HCT116 (cell line): ENCODE data around the gene UBE2H. TPM values are rescaled to one million over a fixed set of nuclear protein-coding genes. Genes with fewer than 3 reads are reported as not detected.

Experiments used
- ATAC-seq: fragments of 200-7000 bp; cut with Tn5 transposase; 2 replicates; pipeline ENCODE4 v1.9.1; 2020; ENCODE audit warnings: mild to moderate bottlenecking, moderate library complexity
- BruUV-seq: library from RNA; stranded (reverse); fragments of 400-500 nt; replicated peaks from 2 replicates; lab custom pipeline; 2021; lab: Mats Ljungman, UMichigan
- CTCF ChIA-PET: fragments of 300-600 bp; sonication (Branson Sonifier 250); formaldehyde crosslinking; loops from one replicate; lab custom pipeline; 2021; ENCODE audit warnings: antibody characterized with exemption; lab: Charles Lee
- POLR2A ChIA-PET: fragments of 300-600, 350-600 bp; sonication (Branson Sonifier 250); formaldehyde crosslinking; loops from one replicate; lab custom pipeline; 2021; ENCODE audit warnings: antibody characterized with exemption; lab: Charles Lee
- RAD21 ChIA-PET, 2 experiments: fragments of 300-600 bp; sonication (Branson Sonifier 250); formaldehyde crosslinking; loops; one replicate each; lab custom pipeline; 2023; ENCODE audit warnings: low total read pairs in 2 of 2; ENCODE audit not compliant: uncharacterized antibody in 2 of 2, unreplicated experiment in 2 of 2, low non-redundant PET in 1 of 2; lab: Charles Lee
- DNase-seq: peaks from one replicate; pipeline ENCODE4 v3.0.0-alpha.2; 2010; ENCODE audit warnings: low read depth, low spot score
- H2AFZ ChIP-seq: fragments of 200-600 bp; shearing (Covaris generic), sonication (generic); 2 replicates; pipeline ENCODE4 v1.6.1; 2017; ENCODE audit warnings: low read depth, mixed run types, mixed read lengths, antibody characterized with exemption, low read length; ENCODE audit not compliant: poor library complexity, severe bottlenecking
- H3K27ac ChIP-seq: 2 replicates; pipeline ENCODE4 v1.5.1; 2012; ENCODE audit warnings: low read depth, low read length
- H3K27me3 ChIP-seq: fragments of 200-600 bp; sonication (generic); 2 replicates; pipeline ENCODE4 v1.6.1; 2016; ENCODE audit warnings: mixed run types, low read length, mixed read lengths; ENCODE audit not compliant: insufficient read depth
- H3K36me3 ChIP-seq, 2 experiments: fragments of 200-500 bp in 1 of 2; fragments of 200-600 bp in 1 of 2; sonication (Bioruptor generic) in 1 of 2; sonication (generic) in 1 of 2; 2 replicates each; pipeline versions ENCODE4 v1.5.1 to v1.6.1; 2014 to 2016; ENCODE audit warnings: low read length in 2 of 2, inconsistent platforms in 1 of 2, mixed read lengths in 1 of 2, mixed run types in 1 of 2; ENCODE audit not compliant: insufficient read depth in 2 of 2, control insufficient read depth in 1 of 2
- H3K4me1 ChIP-seq, 2 experiments: fragments of 200-600 bp in 1 of 2; sonication (generic) in 1 of 2; 2 replicates each; pipeline versions ENCODE4 v1.5.1 to v1.6.1; 2012 to 2017; ENCODE audit warnings: low read length in 2 of 2, inconsistent platforms in 1 of 2, mild to moderate bottlenecking in 1 of 2, mixed read lengths in 1 of 2, mixed run types in 1 of 2, moderate library complexity in 1 of 2; ENCODE audit not compliant: insufficient read depth in 2 of 2, control insufficient read depth in 1 of 2
- H3K4me2 ChIP-seq: fragments of 200-600 bp; sonication (generic); 2 replicates; pipeline ENCODE4 v1.6.1; 2017; ENCODE audit warnings: mixed run types, low read length, mixed read lengths
- H3K4me3 ChIP-seq, 2 experiments: fragments of 200-600 bp in 1 of 2; sonication (generic) in 1 of 2; replicated peaks in 1 of 2; 2 replicates each; pipeline ENCODE4 v1.5.1; 2011 to 2016; ENCODE audit warnings: low read length in 2 of 2, control low read depth in 1 of 2, low read depth in 1 of 2, mild to moderate bottlenecking in 1 of 2, mixed read lengths in 1 of 2, mixed run types in 1 of 2
- H3K79me2 ChIP-seq: fragments of 200-600 bp; sonication (generic); 2 replicates; pipeline ENCODE4 v1.6.1; 2017; ENCODE audit warnings: mild to moderate bottlenecking, mixed run types, low read length, moderate library complexity, mixed read lengths; ENCODE audit not compliant: insufficient read depth
- H3K9ac ChIP-seq: fragments of 200-600 bp; sonication (generic); 2 replicates; pipeline ENCODE4 v1.6.1; 2016; ENCODE audit warnings: low read length, mixed read lengths
- H3K9me2 ChIP-seq: fragments of 200-600 bp; sonication (generic), shearing (Covaris generic); 2 replicates; pipeline ENCODE4 v1.6.1; 2017; ENCODE audit warnings: mixed run types, mild to moderate bottlenecking, moderate library complexity; ENCODE audit not compliant: insufficient read depth
- H3K9me3 ChIP-seq, 2 experiments: fragments of 200-500 bp in 1 of 2; fragments of 200-600 bp in 1 of 2; sonication (Bioruptor generic) in 1 of 2; sonication (generic) in 1 of 2; 2 replicates each; pipeline ENCODE4 v1.6.1; 2014 to 2017; ENCODE audit warnings: low read length in 2 of 2, mixed read lengths in 2 of 2, inconsistent platforms in 1 of 2, low read depth in 1 of 2, mild to moderate bottlenecking in 1 of 2, mixed run types in 1 of 2, moderate library complexity in 1 of 2; ENCODE audit not compliant: control insufficient read depth in 1 of 2, insufficient read depth in 1 of 2
- H4K20me1 ChIP-seq: fragments of 200-600 bp; sonication (generic), shearing (Covaris generic); 2 replicates; pipeline ENCODE4 v1.6.1; 2017; ENCODE audit warnings: mixed run types, mild to moderate bottlenecking, moderate library complexity; ENCODE audit not compliant: insufficient read depth
- ATF3 ChIP-seq: IDR thresholded peaks from 2 replicates; pipeline ENCODE4 v1.6.1; 2012
- CBX3 ChIP-seq: IDR thresholded peaks from 2 replicates; pipeline ENCODE4 v1.6.1; 2012; ENCODE audit warnings: low read depth
- CEBPB ChIP-seq: IDR thresholded peaks from 2 replicates; pipeline ENCODE4 v1.6.1; 2012; ENCODE audit warnings: low read depth
- EGR1 ChIP-seq: IDR thresholded peaks from 2 replicates; pipeline ENCODE4 v1.6.1; 2012; ENCODE audit warnings: low read depth
- EZH2 ChIP-seq: fragments of 200-600 bp; sonication (generic); IDR thresholded peaks from 2 replicates; pipeline ENCODE4 v1.6.1; 2017; ENCODE audit warnings: antibody characterized with exemption, mixed run types
- EZH2phosphoT487 ChIP-seq: fragments of 200-600 bp; IDR thresholded peaks from 2 replicates; pipeline ENCODE4 v1.6.1; 2018; ENCODE audit warnings: antibody characterized with exemption, borderline replicate concordance
- FOSL1 ChIP-seq: IDR thresholded peaks from 2 replicates; pipeline ENCODE4 v1.6.1; 2012; ENCODE audit warnings: low read depth
- JUND ChIP-seq: IDR thresholded peaks from 2 replicates; pipeline ENCODE4 v1.6.1; 2012
- MAX ChIP-seq: IDR thresholded peaks from 2 replicates; pipeline ENCODE4 v1.6.1; 2012
- POLR2A ChIP-seq: IDR thresholded peaks from 2 replicates; pipeline ENCODE4 v1.7.0; 2011; ENCODE audit warnings: borderline replicate concordance; ENCODE audit not compliant: insufficient read depth, insufficient read length; ENCODE audit errors: extremely low read depth
- RAD21 ChIP-seq: IDR thresholded peaks from 2 replicates; pipeline ENCODE4 v1.6.1; 2012; ENCODE audit warnings: low read depth, mild to moderate bottlenecking
- REST ChIP-seq: IDR thresholded peaks from 2 replicates; pipeline ENCODE4 v1.6.1; 2012; ENCODE audit warnings: low read depth
- SIN3A ChIP-seq: IDR thresholded peaks from 2 replicates; pipeline ENCODE4 v1.6.1; 2012; ENCODE audit warnings: low read depth
- SP1 ChIP-seq: IDR thresholded peaks from 2 replicates; pipeline ENCODE4 v1.6.1; 2012; ENCODE audit warnings: low read depth
- TCF7L2 ChIP-seq: IDR thresholded peaks from 2 replicates; pipeline ENCODE4 v1.7.0; 2011; ENCODE audit warnings: borderline replicate concordance, inconsistent platforms; ENCODE audit not compliant: insufficient read depth, insufficient read length; ENCODE audit errors: extremely low read depth
- YY1 ChIP-seq: IDR thresholded peaks from 2 replicates; pipeline ENCODE4 v1.6.1; 2011; ENCODE audit warnings: low read length, low read depth, moderate library complexity, mild to moderate bottlenecking; ENCODE audit not compliant: insufficient replicate concordance; ENCODE audit errors: extremely low read depth
- ZFX ChIP-seq: fragments of 450-650 bp; IDR thresholded peaks from 2 replicates; pipeline ENCODE4 v1.6.1; 2017
- ZNF274 ChIP-seq: fragments of 200-500 bp; sonication (Bioruptor generic); IDR thresholded peaks from 2 replicates; pipeline ENCODE4 v1.6.1; 2014; ENCODE audit warnings: mild to moderate bottlenecking, low read depth, low read length, inconsistent platforms
- intact Hi-C: fragments of 100-400 bp; cut with micrococcal nuclease; formaldehyde crosslinking; loops from 2 replicates; pipeline ENCODE4 v1.10.0; 2022
- total RNA-seq: library from RNA; stranded (reverse); gene quantifications from one replicate; pipeline ENCODE4 v1.2.1, GENCODE V29; 2021; ENCODE audit not compliant: unreplicated experiment
- TF ChIP-seq, protein P1 (sequence below), 3 experiments: fragments of 200-600 bp in 1 of 3; sonication (generic) in 1 of 3; IDR thresholded peaks in 2 of 3; conservative IDR thresholded peaks in 1 of 3; 2 replicates each; pipeline ENCODE4 v1.5.1; 2012 to 2017; ENCODE audit warnings: low read depth in 2 of 3, low read length in 2 of 3, antibody characterized with exemption in 1 of 3, borderline replicate concordance in 1 of 3, control low read depth in 1 of 3, mild to moderate bottlenecking in 1 of 3, mixed read lengths in 1 of 3, mixed run types in 1 of 3, moderate library complexity in 1 of 3; ENCODE audit not compliant: insufficient read depth in 1 of 3

UBE2H gene
- total RNA-seq, 1 experiment from 2014 or later = 117 TPM

DNA sequence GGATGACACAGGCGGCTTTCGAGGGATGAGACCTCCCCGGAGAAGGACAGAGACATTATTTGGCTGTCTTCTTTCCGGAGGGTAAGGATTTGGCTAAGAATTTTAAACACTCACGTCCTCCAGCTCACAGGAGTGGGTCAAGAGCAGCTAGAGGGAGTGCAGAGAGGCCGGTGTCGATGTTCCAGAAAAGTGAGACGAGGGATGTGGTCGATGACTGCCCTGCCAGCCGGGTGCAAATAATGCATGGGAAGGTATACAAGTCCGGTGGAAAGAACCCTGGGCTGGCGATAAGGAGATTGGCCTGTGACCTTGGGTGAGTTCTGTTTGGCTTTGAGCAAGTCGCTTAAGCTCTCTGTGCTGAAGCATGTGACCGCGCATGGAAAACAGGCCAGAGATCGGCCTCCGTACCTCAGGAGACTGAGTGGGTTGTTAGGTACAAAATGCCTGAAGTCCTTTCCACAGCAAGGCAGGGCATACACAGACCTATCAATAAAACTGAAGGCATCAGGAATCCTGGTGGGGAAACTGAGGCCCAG is 149.1 kb downstream of the UBE2H start:
- Histone ChIP-seq H3K27ac (no peak overlapping the region), H3K9me3 (no peaks in the 10 kb centered on the region), H2AFZ (no peak overlapping the region), H3K79me2 (no peaks in the 10 kb centered on the region), H3K4me3 (no peak overlapping the region), H3K36me3 (no peaks in the 10 kb centered on the region), H3K4me2 (no peak overlapping the region), H3K9ac (no peak overlapping the region), H3K4me1 (no peaks in the 10 kb centered on the region), H4K20me1 (no peaks in the 10 kb centered on the region), H3K27me3 (no peaks in the 10 kb centered on the region), H3K9me2 (no peaks in the 10 kb centered on the region)
- ChIA-PET CTCF (no interaction called here), POLR2A (no interaction called here), RAD21 (no interaction called here)
- BruUV-seq = no TSS peak
- intact Hi-C loops = no loop called here
- DNase-seq = no peak
- ATAC-seq = no peak
- no peak for TF ChIP-seq POLR2A
- no peak for TF ChIP-seq EZH2phosphoT487
- no peak for TF ChIP-seq FOSL1
- TF ChIP-seq, protein P1, sequence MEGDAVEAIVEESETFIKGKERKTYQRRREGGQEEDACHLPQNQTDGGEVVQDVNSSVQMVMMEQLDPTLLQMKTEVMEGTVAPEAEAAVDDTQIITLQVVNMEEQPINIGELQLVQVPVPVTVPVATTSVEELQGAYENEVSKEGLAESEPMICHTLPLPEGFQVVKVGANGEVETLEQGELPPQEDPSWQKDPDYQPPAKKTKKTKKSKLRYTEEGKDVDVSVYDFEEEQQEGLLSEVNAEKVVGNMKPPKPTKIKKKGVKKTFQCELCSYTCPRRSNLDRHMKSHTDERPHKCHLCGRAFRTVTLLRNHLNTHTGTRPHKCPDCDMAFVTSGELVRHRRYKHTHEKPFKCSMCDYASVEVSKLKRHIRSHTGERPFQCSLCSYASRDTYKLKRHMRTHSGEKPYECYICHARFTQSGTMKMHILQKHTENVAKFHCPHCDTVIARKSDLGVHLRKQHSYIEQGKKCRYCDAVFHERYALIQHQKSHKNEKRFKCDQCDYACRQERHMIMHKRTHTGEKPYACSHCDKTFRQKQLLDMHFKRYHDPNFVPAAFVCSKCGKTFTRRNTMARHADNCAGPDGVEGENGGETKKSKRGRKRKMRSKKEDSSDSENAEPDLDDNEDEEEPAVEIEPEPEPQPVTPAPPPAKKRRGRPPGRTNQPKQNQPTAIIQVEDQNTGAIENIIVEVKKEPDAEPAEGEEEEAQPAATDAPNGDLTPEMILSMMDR (IDR thresholded peaks at IDR 0.05 in 2 of 3, conservative IDR thresholded peaks at IDR 0.05 in 1 of 3; ENCODE audit: borderline replicate concordance in 1 of 3, insufficient read depth in 1 of 3, low read depth in 2 of 3, low read length in 2 of 3) = no peak
- no peak for TF ChIP-seq SIN3A
- TF ChIP-seq JUND = no peak
- no peak for TF ChIP-seq CEBPB
- TF ChIP-seq ZNF274 = no peak
- TF ChIP-seq EZH2 = no peak
- no peak for TF ChIP-seq EGR1
- TF ChIP-seq TCF7L2 = no peak
- no peak for TF ChIP-seq ZFX
- no peak for TF ChIP-seq REST
- TF ChIP-seq MAX = no peak
- no peak for TF ChIP-seq SP1
- no peak for TF ChIP-seq CBX3
- TF ChIP-seq RAD21 = no peak
- no peak for TF ChIP-seq ATF3
- TF ChIP-seq YY1 = no peak
